ENCODE data around the gene UBASH3B.
A peak's percentile ranks its signal among the peaks of the same experiment; 100 is the strongest.
"Not testable (repeated sequence)": the region's sequence is repeated elsewhere in the genome, so short reads cannot be mapped to it uniquely, and the experiment has no call there.

UBASH3B gene

DNA sequence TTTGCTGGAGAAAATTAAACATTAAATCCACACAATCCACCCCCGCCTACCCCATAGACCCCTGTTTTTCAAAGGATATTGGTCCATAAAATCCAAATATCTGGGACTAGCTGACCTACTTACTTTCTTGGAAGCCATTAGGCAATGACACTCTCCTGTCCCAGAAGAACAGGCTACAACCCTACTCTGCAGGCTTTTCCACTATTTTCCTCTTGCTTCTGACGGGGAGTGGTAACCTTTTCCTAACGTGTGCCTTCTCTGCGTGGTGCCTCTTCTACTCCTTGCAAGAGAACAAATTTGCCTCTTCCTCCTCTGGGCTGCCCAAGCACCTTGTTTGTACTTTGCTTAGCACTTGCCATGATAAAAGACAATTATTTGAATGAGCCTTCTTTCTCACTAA lies 51.6 kb downstream of the UBASH3B start:
- no peak for DNase-seq (ENCODE audit: low spot score)

DNA sequence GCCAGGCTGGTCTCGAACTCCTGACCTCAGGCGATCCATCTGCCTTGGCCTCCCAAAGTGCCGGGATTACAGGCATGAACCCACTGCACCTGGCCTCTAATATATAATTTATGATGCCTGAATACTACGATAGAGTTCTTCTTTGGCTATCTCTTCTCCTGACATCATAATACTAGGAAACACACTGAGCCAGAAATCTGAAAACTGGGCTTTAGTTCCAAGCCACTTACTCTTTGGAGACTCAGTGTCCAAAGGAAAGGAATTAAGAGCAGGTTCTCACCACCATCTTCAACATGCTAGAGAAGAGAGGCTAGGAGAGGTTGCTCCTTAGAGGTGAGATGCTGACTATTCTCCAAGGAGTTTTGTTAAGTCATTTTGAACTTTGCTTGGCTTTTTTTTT lies 52.4 kb downstream of the UBASH3B start:
- DNase-seq (ENCODE audit: low spot score) = no peak

DNA sequence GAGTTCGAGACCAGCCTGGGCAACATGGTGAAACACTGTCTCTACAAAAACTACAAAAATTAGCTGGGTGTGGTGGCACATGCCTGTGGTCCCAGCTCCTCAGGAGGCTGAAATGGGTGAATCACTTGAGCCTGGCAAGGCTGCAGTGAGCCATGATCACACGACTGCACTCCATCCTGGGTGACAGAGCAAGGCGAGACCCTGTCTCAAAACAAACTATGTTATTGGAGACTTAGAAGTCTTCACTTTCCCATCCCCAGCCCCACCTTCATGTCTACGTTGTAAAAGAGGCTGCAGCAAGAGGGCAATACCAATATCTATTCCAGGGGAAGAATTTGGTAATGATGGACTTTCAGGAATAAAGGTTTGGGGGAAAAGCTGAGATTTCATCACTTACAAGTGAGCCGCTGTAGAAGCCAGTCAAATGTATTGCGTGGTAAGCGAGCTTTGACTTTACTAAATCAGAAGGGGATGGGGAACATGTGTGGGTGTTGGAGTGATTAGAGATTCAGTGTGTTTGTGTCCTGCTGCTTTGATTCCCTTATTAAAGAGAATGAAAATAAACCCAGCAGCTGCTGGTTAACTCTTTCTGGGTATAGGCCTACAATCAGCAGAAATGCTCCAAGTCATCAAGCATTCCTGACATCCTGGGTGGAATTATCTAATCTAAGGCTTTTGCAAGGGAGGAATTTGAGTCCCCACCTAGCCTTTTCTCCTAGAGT lies 53.7 kb downstream of the UBASH3B start:
- no peak for DNase-seq (ENCODE audit: low spot score)

DNA sequence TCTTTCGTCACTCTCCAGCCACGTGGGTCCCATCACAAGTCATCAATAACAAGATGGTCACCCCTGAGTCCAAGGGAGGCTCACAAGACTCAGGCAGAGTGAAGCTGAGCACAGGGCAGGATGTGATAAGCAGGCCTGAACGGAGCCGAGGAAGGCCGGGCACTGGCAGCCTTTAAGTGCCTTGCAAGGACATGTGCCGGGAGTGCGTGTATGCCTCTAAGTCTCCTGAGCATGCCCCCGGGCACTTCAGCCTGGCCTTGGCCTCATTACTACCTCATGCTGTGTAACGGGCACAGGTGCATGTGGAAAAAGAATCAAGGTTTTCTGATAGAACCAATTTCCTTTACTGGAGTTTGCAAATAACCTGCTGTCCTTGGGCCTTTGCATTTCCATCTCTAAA lies 55.8 kb downstream of the UBASH3B start:
- no peak for DNase-seq (ENCODE audit: low spot score)

DNA sequence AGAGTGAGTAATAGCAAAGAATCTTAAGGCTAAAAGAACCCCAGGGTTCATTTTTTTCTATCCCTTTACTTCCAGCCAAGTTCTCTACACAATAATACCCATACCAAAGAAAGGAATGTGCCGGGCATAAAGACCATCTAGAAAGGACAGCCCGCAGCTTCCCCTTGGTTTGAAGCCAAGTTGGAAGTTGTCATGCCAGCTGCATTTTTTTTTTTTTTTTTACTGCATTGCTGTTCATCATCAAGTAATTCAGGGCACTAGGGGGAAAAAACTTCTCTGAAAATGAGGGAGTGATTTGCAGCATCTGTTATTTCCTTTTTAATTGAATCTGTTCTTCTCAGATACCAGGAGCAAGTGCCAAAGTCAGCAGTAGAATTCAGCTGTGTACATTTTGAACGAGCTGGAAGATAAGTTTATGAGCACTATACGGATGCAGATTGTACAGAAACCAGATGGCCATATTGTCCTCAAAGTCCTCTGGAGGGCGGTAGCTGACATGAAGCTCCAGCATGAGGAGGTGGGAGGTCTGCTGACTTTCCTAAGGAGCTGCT lies 56.4 kb downstream of the UBASH3B start:
- no peak for DNase-seq (ENCODE audit: low spot score)

DNA sequence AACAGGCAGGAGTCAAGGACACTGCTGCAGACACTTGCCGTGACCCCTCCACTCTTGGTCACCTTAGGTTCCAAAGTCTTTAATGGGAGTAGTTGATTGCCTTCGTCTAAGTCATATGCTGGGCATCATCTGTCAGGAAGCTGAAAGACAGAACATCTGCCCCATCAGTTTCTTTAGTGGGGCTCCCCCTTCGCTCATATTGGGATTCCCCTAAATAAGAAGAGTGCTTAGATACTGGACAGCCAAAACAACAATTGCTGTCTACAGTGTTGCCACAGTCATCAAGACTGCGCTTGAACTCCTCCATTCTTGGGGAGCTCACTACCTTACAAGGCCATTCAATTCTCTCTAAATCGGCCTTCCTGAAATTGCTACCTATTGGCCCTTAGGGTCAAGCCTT lies 58.5 kb downstream of the UBASH3B start:
- DNase-seq (ENCODE audit: low spot score) = no peak

DNA sequence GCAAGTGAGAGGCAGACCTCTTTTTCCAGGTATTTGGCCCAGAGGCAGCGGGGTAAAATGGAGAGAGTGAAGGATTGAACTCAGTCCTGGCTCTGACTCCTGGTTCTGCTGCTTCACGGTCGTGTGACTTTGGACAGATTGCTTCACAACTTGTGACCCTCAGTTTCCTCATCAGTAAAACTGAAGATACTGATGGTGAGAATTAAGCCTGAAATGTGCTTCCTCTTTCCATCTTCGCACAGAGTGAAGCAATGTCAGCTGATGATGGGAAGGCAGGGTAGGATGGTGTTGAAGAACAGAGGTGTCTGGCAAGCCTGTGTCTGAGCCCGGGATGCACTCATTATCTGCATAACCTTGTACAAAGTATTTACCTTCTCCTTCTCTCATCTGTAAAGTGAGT lies 59.0 kb downstream of the UBASH3B start:
- DNase-seq (ENCODE audit: low spot score) = no peak

DNA sequence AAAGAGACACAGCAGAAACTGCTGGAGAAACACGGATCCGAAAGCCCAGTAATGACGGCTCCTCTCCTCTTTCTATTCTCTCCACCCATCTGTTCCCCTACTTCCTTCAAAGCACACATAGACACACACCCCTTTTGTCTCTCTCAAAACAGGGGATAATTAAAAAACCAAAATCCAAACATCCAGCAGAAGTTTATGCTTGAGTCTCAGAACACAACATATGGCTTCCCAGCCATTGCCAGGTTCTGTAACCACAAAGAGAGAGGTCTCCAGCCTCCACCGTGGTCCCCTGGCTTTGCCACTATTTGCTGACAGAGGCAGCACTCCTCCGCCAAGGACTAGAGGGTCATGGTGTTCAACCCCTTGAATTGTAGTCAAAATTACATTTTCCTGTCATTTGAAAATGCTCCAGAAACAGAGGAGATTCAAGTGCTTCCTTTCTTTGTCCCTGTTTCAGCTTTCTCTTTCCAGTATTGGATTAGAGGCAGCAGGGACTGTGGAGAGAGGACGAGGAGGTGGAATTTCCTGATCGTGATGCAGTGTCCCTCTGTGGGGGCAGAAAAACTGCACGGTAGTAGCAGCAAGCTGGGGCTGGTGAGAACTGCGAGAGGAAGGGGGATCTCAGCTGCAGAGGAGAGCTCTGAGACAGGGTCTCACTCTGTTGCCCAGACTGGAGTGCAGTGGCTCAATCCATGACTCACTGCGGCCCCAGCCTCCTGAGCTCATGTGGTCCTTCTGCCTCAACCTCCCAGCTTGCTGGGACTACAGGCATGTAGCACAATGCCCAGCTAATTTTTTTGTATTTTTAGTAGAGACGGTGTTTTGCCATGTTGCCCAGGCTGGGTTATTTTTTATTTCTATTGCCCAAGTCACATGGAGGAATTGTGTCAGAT lies 60.3 kb downstream of the UBASH3B start:
- DNase-seq (ENCODE audit: low spot score) = no peak

DNA sequence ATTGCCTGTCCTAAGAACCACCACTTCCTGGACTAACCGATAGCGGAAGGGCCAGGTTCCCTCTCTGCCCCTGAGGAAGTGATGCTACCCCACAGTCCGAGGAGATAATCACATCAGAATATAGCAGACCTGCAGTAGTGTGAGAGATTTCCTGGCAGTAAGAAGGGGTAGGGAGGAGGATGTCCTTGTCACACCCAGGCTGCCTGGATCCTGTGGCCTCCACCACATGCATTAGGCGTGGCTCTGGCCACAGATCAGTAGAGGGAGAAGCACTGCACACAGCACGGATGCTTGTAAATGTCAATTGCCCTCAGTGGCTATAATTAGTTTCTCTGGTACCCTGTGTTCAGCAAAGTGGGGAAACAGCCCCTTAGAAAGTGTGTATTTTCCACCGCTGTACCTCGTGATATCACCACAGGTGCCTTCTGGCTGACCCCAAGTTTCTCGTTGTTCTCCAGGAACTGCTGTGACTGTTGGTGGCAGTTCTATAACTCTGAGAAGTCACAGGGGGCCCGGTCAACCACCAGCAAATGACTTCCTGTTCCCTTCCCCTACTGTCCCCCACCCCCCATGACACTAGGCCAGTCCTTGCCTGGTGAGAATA lies 61.8 kb downstream of the UBASH3B start:
- peak; percentile 21 for DNase-seq (ENCODE audit: low spot score)

DNA sequence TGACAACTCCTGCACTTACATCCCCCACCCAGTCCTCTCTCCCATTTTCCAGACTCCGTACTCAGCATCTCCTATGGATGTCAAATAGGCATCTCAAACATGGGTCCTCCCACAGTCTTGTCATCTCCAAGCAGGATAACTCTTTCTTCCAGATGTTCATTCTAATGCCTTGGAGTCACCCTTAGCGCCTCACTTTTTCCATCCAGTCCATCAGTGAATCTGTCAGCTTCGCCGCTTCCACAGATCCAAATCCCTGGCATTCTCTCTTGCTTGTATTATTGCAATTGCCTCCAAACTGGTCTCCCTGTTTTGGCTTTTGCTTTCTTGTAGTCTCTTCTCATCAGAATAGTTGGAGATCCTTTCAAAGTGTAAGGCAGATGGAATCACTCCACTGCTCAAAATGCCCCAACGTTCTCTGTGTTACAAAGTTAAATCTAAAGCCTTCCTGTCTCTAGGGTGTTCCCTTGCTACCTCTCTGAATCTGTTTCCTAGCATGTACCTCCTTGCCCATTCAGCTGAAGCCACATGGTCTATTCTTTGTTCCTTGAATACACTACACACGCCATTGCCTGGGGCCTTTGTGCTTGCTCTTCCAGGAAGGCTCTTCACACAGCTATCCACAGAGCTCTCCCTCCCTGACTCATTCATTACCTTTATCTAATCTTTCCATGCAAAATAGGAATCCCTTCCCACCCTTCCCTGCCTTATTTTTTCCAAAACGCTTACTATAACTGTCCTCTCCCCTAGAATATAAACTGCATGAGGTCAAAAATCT lies 64.8 kb downstream of the UBASH3B start:
- DNase-seq (ENCODE audit: low spot score) = no peak

DNA sequence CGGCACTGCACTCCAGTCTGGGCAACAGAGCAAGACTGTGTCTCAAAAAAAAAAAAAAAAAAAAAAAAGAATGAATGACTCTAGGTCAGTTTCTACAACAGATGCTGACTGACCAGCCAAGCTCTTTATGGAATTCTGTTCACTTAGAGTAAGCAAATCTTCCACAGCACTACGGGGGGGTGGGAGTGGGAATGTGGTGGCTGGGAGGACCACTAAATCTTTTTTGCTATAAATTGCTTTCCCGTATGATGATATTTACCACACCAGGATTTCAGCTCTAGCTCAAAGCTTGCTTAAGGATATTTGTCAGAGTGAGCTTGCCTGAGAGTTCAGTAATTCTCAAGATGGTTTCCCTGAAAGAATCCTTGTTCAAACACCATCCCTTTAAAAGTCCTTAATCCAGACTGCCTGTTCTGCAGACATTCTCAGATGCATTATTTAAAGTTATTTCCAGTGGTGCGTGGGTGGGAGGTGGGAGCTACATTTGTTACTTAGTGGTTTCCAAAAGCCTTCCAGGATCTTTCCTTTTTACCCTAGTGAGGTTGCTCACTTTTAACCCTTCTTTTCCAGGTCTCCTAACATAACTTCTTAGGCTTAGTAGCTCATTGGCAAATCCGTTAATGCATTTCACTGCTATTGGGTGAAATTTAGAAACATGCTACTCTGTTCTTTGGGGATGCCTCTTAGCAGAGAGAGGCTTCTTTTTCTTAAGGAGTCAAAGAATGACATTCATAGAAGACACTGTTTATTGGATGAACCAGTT lies 65.9 kb downstream of the UBASH3B start:
- no peak for DNase-seq (ENCODE audit: low spot score)

DNA sequence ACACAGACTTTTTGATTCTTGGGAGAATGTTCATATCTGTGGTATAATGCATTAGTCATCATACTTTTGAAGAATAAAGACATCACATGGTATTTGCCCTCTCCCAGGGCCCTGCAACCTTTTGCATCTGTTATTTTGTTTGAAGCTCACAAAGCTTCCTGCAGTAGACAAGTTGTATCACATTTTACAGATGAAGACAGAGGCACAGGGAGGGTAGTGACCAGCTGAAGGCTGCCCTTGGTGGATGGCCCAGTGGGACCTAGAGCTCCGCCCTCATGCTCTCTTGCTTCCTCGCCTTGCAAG lies 66.4 kb downstream of the UBASH3B start:
- peak; percentile 61 for DNase-seq (ENCODE audit: low spot score)

DNA sequence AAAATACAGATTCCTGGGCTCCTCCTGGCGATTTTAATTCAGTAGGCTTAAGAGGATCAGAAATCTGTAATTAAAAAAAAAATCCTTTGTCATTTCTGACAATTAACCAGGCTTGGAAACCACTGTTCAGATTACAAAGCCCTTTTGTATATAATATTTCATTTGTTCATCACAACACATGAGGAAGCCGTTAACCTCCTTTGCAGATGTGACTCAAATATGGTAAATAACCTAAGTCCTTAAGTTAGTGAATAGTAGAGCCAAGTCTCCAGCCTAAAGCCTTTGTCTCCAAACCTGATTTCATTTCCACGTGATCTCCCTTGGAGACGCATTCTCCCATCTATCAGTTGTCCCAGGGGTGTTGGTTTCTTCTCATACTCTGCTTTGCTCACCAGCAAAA lies 67.6 kb downstream of the UBASH3B start:
- DNase-seq (ENCODE audit: low spot score) = no peak

DNA sequence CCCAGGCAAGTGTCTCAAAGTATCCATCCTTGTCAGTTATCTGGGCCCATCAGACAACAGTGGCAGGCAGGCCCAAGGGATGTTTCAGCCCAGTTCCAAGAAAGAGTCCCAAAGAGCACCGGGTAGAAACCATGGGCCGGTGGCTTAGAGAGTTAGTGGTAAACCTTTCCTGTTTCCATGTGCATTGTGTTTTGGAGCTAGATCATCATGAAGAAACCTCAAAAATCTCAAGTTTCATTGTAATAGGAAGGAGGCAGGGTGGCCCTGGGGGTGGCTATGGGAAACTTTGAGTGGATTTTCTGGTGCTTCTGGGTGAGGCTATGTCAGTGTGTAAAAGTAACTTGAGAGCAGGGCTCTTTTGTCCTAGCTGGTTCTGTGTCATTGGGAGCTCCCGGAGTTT lies 68.1 kb downstream of the UBASH3B start:
- DNase-seq (ENCODE audit: low spot score) = no peak

DNA sequence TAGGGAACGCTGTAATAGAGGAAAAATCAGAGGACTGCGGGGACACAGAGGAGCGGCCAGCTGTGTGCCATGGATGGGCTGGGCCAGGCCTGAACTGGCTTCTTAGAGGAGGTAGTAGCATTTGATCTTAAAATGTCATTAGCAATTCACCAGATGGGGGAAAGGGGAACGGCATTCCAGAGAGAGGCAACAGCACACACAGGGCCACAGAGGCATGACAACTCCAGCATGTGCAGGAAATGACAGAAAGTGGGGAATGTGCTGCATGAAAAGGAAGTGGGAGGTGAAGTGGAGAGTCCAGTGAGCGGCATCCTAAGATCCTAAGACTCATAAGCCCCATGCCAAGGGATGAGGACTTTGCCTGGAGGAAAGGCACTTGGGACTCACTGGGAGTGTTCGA lies 69.0 kb downstream of the UBASH3B start:
- DNase-seq (ENCODE audit: low spot score) = no peak

DNA sequence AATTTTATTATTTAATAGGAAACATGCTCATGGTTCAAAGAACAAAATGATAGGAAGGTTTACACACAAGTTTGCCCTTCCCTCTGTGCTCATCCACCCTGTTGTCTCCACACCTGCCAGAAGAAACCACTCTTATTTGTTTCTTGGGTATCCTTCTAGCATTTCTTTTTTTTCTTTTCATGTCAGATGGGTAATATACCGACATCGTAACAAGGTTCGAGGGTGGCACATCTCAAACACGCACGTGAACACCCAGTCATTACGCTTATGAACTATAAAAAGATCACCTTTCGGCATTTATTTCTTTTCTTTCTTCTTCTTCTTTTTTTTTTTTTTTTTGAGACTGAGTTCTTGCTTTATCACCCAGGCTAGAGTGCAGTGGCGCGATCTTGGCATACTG lies 70.5 kb downstream of the UBASH3B start:
- no peak for DNase-seq (ENCODE audit: low spot score)

DNA sequence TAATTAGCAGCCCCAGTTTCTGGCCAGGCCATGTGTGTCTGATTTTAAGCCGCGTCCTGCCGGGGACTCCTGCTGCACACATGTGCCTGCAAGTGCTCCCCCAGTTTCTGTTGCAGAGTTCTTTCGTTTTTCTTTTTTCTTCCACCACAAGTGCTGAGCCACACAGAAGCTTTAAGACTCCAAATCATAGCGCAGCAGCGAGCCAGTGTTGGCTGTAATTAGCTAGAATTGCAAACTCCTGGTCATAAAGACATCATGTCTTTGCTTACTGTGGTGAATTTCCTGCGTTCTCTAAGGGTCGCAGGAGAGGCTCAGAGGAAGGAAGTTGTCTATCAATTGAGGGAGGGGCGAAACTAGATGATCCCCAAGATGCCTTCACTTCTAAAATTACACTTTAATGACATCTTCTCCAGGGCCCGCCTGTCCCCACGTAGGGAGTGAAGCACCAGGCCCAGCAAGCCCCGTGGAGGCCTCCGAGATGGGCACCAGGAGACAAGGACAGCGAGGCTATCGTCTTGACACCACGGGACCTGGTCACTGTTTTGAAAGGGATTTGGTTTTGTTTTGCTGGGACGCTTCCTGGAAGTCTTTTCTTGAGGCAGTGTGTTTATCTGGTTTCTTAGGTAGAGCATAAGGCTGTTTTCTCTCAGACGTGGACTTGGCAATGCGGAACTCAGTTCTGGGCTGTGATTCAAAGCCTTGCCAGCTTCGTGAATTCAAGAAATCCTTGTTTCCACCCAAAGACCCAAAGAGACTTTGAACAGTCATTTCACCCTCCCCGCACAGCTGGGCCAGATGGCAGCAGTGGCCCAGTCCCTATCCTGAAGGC lies 71.8 kb downstream of the UBASH3B start:
- DNase-seq (ENCODE audit: low spot score) = peak; percentile 48

DNA sequence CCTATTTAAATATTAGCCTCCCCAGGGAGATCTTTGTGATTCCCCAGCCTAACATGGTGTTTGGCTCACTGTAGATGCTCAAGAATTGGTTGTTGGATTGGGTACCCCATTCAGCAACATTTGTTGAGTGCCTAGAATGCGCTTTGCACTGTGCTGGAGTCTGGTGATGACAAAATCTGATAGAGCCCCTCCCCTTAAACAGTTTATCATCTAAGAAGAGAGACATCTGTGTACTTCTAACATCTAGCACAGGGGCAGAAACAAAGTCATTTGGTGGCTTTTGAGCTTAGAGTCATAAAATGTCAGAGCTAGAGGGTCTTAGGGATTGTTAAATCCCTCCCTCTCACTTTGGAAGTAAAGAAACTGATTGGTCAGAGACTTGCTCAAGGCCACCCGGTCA lies 73.0 kb downstream of the UBASH3B start:
- no peak for DNase-seq (ENCODE audit: low spot score)

DNA sequence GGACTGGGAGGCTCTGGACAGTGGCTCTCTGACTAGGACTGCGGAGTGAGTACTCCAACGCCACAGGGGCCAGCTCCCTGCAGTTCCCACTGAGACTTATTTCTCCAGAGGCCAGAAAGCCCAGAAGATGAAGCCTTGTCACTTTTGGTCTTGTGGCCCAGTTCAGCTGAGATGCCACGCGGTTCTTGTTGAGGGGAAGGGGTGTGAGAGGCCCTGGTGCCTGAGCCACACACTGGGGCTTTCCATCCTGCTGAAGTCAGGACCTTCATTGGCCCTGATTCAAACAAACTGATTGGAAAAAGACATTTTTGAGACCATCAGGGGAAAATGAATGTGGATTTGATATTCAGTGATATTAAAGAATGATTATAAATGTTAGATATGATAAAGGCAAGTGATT lies 73.6 kb downstream of the UBASH3B start:
- DNase-seq (ENCODE audit: low spot score) = no peak

DNA sequence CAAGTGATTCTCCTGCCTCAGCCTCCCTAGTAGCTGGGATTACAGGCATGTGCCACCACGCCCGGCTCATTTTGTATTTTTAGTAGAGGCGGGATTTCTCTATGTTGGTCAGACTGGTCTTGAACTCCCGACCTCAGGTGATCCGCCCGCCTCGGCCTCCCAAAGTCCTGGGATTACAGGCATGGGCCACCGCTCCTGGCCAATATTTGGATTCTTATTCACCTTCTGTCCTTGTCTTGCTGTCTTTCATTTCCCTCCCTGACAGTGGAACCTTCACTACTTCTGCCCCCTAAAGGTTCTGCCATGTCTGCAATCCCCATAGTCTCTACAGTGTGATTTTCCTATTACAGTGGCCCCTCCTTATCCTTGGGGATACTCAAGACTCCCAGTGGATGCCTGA lies 75.2 kb downstream of the UBASH3B start:
- DNase-seq (ENCODE audit: low spot score) = not testable (repeated sequence)

DNA sequence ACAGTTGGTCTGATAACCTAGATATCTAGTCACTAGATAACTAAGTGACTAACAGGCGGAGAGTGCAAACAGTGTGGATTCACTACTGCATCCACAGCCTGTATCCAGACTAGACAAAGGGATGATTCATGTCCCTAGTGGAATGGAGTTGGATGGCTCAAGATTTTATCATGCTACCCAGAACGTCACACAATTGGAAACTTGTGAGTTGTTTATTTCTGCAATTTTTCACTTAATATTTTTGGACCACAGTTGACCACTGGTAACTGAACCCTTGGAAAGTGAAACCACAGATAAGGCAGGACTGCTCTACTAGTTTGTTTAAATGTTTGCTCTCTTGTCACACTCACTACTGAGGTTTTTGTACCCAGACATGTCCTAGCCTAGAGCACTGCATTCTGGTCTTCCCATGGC lies 76.0 kb downstream of the UBASH3B start:
- no peak for DNase-seq (ENCODE audit: low spot score)

Data from CD4-positive, alpha-beta T cell treated with Interleukin-6 at 100 ng/mL for 8 hours (primary cell).